ENCODE results near the gene FAM83G. TPM values are rescaled to one million over a fixed set of nuclear protein-coding genes. Genes with fewer than 3 reads are reported as not detected.

Gene FAM83G
- total RNA-seq, 2 donors from 2014 or later, result 14.0 to 50.9 TPM

DNA sequence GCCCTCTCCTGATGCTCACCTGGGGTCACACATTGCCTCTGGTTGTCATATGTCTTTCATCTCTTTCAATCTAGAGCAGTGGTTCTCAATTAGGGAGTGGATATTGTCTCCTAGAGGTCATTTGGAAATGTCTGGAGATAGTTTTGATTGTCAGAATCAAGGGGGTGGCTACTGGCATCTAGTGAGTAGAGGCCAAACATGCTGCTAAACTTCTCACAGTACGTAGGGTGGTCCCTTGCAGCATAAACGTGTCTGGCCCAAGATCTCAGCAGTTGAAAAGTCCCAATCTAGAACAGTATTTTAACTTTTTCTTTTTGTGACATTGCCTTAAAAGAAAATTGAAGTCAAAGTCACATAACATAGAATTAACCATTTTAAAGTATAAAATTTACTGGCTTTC lies 83.1 kb downstream of the FAM83G start:
- no peaks in the 10 kb centered on the region for H3K9me3 ChIP-seq
- no peak overlapping the region for H3K27ac ChIP-seq
- H3K36me3 ChIP-seq, result peaks cover 9% of the 10 kb centered on the region
- DNase-seq (ENCODE audit: low spot score), result no peak
- no peaks in the 10 kb centered on the region for H3K27me3 ChIP-seq
- H3K4me1 ChIP-seq, result peaks cover 0 to 16% of the 10 kb centered on the region in 2 donors
- TF ChIP-seq, protein P1, sequence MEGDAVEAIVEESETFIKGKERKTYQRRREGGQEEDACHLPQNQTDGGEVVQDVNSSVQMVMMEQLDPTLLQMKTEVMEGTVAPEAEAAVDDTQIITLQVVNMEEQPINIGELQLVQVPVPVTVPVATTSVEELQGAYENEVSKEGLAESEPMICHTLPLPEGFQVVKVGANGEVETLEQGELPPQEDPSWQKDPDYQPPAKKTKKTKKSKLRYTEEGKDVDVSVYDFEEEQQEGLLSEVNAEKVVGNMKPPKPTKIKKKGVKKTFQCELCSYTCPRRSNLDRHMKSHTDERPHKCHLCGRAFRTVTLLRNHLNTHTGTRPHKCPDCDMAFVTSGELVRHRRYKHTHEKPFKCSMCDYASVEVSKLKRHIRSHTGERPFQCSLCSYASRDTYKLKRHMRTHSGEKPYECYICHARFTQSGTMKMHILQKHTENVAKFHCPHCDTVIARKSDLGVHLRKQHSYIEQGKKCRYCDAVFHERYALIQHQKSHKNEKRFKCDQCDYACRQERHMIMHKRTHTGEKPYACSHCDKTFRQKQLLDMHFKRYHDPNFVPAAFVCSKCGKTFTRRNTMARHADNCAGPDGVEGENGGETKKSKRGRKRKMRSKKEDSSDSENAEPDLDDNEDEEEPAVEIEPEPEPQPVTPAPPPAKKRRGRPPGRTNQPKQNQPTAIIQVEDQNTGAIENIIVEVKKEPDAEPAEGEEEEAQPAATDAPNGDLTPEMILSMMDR (IDR thresholded peaks at IDR 0.05), result no peak
- H3K4me3 ChIP-seq, result no peak overlapping the region

DNA sequence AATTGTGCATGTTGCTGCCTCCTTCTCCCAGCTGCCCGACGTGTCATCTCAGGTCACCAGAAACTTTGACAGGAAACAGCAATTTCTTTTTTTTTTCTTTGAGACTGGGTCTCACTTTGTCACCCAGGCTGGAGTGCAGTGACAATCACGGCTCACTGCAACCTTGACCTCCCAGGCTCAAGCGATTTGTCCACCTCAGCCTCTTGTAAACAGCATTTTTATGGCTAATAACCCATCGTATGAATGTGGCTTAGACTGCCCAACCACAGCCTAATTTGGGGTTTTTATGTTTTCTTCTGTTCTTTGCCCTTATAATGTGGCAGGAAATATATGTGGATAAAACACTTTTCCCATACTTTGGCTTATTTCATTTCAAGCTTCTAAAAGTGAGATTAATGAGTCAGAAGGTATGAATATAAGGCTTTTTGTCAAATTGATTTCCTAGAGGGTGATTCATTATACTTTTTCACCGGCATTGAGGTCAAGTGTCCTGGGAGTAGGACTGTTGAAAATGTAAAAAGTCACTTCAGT lies 83.6 kb downstream of the FAM83G start:
- Histone ChIP-seq H3K36me3 (peaks cover 11% of the 10 kb centered on the region), H3K4me3 (no peak overlapping the region), H3K9me3 (no peaks in the 10 kb centered on the region), H3K27me3 (no peaks in the 10 kb centered on the region), H3K27ac (no peak overlapping the region), H3K4me1 (peaks cover 0 to 16% of the 10 kb centered on the region in 2 donors)
- TF ChIP-seq, protein P1 (IDR thresholded peaks at IDR 0.05), result no peak
- no peak for DNase-seq (ENCODE audit: low spot score)

- TF ChIP-seq, protein P1 (IDR thresholded peaks at IDR 0.05), result no peak
- peaks cover 0 to 16% of the 10 kb centered on the region in 2 donors for H3K4me1 ChIP-seq
Observed at GRCh38 chr17:18919963-18920362, 84.6 kb downstream of the FAM83G start.

More at GRCh38 chr17:18919963-18920362, 84.6 kb downstream of the FAM83G start:
- H3K27ac ChIP-seq, result no peak overlapping the region
- H3K4me3 ChIP-seq, result no peak overlapping the region
- H3K36me3 ChIP-seq, result peaks cover 11% of the 10 kb centered on the region
- no peaks in the 10 kb centered on the region for H3K27me3 ChIP-seq
- no peaks in the 10 kb centered on the region for H3K9me3 ChIP-seq
- no peak for DNase-seq (ENCODE audit: low spot score)

Other genes starting within 250 kb of the FAM83G start
- gene TVP23B, start 223.6 kb downstream of the FAM83G start, total RNA-seq, result 10 to 100 TPM; 24.8 to 33.0 TPM
- 10 to 100 TPM; 19.5 to 23.2 TPM for gene PRPSAP2, start 146.6 kb downstream of the FAM83G start, total RNA-seq
- gene SLC5A10, start 52.6 kb downstream of the FAM83G start, total RNA-seq, result under 1 TPM in 1 of 2 donors, not detected in 1; 0.16 TPM
- 1 to 10 TPM; 2.5 to 5.6 TPM for gene GRAP, start 42.2 kb upstream of the FAM83G start, total RNA-seq
- 1 to 10 TPM in 1 of 2 donors, not detected in 1; 1.4 TPM for gene GRAPL, start 122.8 kb upstream of the FAM83G start, total RNA-seq
- 10 to 100 TPM; 68.0 to 73.1 TPM for gene EPN2, start 232.6 kb upstream of the FAM83G start, total RNA-seq

All from right atrium auricular region (tissue), 2 donors.